Activated T-cell treated with anti-CD3 and anti-CD28 coated beads for 1 hour (primary cell): ENCODE measurements around the gene KIAA1210.

Experiments
- DNase-seq: peaks from one replicate; pipeline ENCODE4 v3.0.0-alpha.2; 2020; ENCODE audit warnings: low read depth

Gene KIAA1210

DNA sequence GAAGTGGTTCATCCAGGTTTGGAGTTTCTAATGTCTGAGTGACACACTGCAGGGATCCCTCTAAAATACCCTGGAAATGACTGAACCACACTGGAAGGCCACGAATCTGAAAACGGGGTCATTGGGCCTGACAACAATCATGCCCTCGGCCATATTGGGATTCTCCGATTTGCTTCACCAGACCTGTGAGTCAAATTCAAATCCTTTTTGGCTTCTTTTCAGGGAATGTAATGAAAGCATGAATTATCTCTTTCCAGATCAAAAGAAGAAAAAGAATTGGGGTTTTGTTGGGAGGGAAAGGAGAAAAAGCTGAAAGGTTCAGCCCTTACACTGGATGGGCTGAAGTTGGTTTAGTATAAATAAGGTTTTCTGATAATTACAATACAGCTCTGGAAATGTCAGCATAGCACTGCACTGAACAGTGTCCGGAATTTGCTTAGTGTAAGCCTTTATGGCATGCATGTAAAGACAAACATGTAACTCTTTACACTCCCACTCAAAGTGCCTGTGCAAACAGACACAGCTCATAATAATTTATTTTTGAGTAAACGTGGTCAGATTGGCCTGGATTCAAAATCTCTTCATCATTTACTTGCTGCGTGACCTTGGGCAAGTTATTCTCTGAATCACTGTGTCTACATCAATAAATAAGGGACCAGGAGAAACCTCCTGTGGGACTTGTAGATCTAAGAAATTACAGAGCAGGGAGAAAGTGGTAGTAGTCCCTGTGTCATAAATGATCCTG, 33.4 kb downstream of the KIAA1210 start:
- DNase-seq, result no peak

DNA sequence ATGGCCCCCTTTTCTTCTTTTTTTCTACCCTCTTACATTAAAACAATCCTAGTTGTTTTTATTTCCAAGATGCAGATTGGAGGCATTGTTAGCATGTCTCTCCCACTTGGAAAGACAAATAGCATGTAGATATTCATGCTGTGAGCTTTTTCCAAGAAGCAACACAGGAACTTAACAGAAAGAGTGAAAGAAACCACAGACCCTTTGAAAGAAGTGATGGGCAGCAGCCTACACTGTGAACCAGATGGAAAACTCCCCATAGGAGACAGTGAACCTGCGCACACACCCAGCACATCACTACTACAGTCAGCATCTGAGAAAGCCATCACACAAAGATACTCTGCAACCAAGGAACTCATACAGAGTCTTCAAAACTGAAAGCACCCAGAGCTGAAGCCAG, 37.0 kb downstream of the KIAA1210 start:
- no peak for DNase-seq

DNA sequence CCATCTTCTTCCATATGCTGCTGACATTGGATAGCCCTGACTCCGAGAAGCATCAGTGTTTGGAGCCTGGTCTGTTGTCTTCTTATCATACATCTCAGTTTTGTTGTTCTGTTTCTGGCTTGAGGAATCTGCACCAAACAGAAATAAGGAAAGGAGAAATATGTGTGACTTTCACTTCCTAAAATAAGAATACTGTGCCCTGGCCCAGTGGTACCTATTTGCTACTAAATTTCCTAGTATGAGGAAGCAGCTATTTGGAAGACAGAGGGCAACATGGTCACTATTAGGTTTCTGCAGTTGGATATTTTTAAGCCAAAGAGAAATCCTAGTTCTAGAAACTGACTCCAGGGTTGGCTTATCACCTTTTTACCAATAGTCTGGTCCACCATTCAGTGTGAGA, 38.0 kb downstream of the KIAA1210 start:
- DNase-seq, result no peak

DNA sequence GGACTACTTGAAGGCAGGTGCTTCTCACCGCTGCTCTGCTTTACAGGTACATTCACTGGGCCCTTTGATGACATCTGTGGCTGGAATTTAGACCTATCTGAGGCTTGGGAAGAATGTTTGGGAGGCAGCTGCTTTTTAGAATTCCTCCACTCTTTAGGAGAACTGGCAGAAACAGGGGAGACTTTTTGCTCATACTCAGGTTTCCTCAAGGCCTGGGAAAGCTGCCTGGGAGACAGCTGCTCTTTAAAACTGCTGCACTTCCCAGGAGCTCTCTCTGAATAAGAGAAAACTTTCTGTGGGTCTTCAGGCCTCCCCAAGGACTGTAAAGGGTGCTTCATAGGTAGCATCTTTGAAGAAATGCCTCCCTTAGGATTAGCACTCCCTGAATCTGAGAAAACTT, 40.5 kb downstream of the KIAA1210 start:
- no peak for DNase-seq

- no peak for DNase-seq
These were observed 42.8 kb downstream of the KIAA1210 start for GRCh38 chrX:119084766-119085165.

DNA sequence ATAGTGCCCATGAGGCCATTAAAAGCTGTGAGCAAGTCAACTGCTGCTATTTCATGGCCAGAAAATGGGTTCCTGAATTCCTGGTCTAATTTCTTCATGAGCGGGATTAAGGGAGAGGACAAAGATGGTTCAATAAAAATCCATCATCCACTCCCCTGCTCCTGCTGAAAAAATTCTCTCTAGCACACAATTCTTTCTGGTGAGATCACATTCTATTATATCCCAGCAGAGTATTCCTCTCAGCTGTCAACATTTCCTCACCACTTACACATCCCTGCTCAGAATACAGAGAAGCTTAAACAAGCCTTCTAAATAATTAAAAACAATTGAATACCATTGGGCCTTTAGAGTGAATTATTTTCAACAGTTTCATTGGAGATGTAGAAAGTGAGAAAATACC, 45.3 kb downstream of the KIAA1210 start:
- no peak for DNase-seq

- no peak for DNase-seq
These were observed 52.2 kb downstream of the KIAA1210 start for GRCh38 chrX:119075270-119076025.

GRCh38 chrX:119073911-119074310, 53.7 kb downstream of the KIAA1210 start:
- DNase-seq, result no peak

GRCh38 chrX:119073200-119073905, 54.3 kb downstream of the KIAA1210 start:
- no peak for DNase-seq

- DNase-seq, result no peak
These were observed 54.9 kb downstream of the KIAA1210 start, which contains the start of gene CT47C1 for GRCh38 chrX:119072744-119073143. Gene CT47C1, plus strand, starts transcription at chrX:119072993. Its CDS starts 233 bp downstream, at chrX:119073226.

GRCh38 chrX:119071381-119071780, 56.2 kb downstream of the KIAA1210 start:
- DNase-seq, result no peak

- DNase-seq, result no peak
These were observed 57.9 kb downstream of the KIAA1210 start for GRCh38 chrX:119069762-119070161.

- no peak for DNase-seq
These were observed 58.5 kb downstream of the KIAA1210 start for GRCh38 chrX:119069128-119069527.

DNA sequence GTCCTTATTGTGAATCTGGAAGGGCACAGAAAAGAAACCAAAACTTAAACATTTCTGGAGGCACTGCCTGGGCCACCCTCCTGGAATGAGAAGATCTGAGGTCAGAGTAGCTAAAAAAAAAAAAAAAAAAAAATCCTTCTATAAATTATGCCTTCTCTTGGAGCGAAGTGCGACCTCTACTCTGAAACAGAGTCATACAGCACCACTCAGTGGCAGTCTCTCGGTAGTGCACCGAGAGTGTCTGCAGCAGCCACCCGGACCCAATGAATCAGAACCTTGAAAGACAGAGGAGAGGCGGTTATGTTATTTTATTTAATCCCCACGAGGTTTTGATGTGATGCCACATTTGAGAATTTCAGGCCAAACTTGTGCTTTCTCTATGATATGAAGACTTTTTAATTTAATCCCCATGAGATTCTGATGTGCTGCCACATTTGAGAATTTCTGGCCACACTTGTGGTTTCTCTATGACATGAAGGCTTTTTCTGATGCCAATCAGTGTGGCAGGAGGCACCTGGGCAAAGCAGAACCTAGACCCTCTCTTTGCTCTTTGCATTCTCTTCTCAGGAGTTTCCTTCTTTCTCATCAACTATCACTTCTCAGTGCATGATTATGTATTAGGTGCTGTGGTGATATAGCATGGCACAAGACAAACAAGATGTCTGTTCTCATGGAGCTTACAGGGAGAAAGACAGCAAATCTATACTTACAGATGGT, 60.4 kb downstream of the KIAA1210 start:
- peak; percentile 6 for DNase-seq

- DNase-seq, result no peak
These were observed 64.2 kb downstream of the KIAA1210 start for GRCh38 chrX:119063428-119063827.

GRCh38 chrX:119062750-119063374, 64.8 kb downstream of the KIAA1210 start:
- no peak for DNase-seq

GRCh38 chrX:119055687-119056086, 71.9 kb downstream of the KIAA1210 start:
- no peak for DNase-seq

DNA sequence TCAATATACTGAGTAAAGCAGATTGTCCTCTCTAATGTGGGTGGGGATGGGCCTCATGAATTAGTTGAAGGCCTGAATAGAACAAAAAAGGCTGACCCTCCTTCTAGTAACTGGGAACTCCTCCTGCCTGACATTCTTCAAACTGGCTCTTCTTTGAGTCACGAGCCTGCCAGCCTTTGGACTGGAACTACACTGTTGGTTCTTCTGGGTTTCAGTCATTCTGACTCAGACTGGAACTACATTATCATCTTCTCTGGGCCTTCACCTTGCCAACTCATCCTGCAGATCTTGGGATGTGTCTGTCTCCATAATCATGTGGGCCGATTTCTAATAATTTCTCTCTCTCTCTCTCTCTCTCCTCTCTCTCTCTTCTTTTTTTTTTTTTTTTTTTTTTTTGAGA, 81.7 kb downstream of the KIAA1210 start:
- no peak for DNase-seq

- no peak for DNase-seq
These were observed 84.6 kb downstream of the KIAA1210 start for GRCh38 chrX:119042996-119043395.

GRCh38 chrX:119042040-119042439, 85.6 kb downstream of the KIAA1210 start:
- no peak for DNase-seq

GRCh38 chrX:119041175-119041574, 86.4 kb downstream of the KIAA1210 start:
- DNase-seq, result no peak

- no peak for DNase-seq
These were observed 87.2 kb downstream of the KIAA1210 start for GRCh38 chrX:119040432-119040831.
